HFF-Myc (cell line): Measurements from ENCODE around the gene BNC2.

ENCODE experiments used
- DNase-seq: peaks from one replicate; pipeline ENCODE4 v3.0.0-alpha.2; 2011; ENCODE audit warnings: low read depth; ENCODE audit errors: extremely low read depth
- H3K4me3 ChIP-seq: replicated peaks from 2 replicates; pipeline ENCODE4 v1.5.1; 2011; ENCODE audit warnings: low read depth, mild to moderate bottlenecking, control low read depth, low read length
- TF ChIP-seq, protein P1 (sequence below): IDR thresholded peaks from 2 replicates; pipeline ENCODE4 v1.5.1; 2012; ENCODE audit warnings: mild to moderate bottlenecking, low read depth, low read length, control low read depth; ENCODE audit errors: missing control alignments

Gene BNC2

GRCh38 chr9:16612627-16613026 lies 257.8 kb downstream of the BNC2 start:
- H3K4me3 ChIP-seq, result no peak overlapping the region
- no peak for DNase-seq
- TF ChIP-seq, protein P1, sequence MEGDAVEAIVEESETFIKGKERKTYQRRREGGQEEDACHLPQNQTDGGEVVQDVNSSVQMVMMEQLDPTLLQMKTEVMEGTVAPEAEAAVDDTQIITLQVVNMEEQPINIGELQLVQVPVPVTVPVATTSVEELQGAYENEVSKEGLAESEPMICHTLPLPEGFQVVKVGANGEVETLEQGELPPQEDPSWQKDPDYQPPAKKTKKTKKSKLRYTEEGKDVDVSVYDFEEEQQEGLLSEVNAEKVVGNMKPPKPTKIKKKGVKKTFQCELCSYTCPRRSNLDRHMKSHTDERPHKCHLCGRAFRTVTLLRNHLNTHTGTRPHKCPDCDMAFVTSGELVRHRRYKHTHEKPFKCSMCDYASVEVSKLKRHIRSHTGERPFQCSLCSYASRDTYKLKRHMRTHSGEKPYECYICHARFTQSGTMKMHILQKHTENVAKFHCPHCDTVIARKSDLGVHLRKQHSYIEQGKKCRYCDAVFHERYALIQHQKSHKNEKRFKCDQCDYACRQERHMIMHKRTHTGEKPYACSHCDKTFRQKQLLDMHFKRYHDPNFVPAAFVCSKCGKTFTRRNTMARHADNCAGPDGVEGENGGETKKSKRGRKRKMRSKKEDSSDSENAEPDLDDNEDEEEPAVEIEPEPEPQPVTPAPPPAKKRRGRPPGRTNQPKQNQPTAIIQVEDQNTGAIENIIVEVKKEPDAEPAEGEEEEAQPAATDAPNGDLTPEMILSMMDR, result no peak

DNA sequence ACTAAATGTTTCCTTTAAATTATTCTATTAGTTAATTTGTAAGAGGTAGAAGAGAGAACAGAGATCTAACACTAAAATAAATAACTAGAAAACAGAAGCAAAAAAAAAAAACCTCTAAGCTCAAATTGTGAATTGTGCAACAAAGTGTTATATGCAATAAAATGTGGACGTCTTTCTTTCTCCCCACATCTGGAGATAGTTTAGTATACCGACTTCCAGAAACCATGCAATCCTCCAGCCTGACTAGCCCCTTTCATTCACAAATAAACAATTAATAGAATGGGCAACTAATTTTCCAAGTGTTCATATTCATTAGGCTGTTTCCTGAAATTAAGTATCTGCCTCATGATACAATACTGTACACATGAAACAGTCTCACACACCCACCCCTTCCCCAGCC lies 258.5 kb downstream of the BNC2 start:
- H3K4me3 ChIP-seq, result no peak overlapping the region
- TF ChIP-seq, protein P1, result no peak
- DNase-seq, result no peak

- no peak for DNase-seq
- H3K4me3 ChIP-seq, result no peak overlapping the region
- TF ChIP-seq, protein P1, result no peak
Observed at GRCh38 chr9:16611001-16611400, 259.5 kb downstream of the BNC2 start.

DNA sequence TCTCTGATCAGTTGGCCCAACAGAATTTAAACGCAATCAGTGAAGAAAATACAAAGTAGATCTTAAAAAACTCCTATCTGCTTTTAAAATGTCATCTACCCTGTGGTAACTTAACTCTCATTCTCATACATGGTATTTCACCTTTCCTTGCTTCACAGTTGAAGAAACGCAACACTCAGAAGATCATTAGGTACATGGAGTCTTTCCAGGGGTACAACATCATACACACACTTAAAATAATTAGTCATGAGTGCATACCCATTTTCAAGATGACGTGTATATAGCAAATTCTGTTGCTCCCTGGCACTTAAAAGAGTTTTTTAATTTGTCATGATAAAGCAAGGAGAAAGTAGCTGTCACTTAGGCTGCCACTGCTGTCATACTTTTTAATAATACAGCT lies 259.9 kb downstream of the BNC2 start:
- TF ChIP-seq, protein P1, result no peak
- DNase-seq, result no peak
- H3K4me3 ChIP-seq, result no peak overlapping the region

- TF ChIP-seq, protein P1, result no peak
- no peak overlapping the region for H3K4me3 ChIP-seq
- no peak for DNase-seq
Observed at GRCh38 chr9:16608906-16609305, 261.6 kb downstream of the BNC2 start.

- TF ChIP-seq, protein P1, result no peak
Observed at GRCh38 chr9:16602494-16602893, 268.0 kb downstream of the BNC2 start.

GRCh38 chr9:16601991-16602390 lies 268.5 kb downstream of the BNC2 start:
- DNase-seq, result no peak
- H3K4me3 ChIP-seq, result no peak overlapping the region
- TF ChIP-seq, protein P1, result no peak

More at GRCh38 chr9:16602494-16602893, 268.0 kb downstream of the BNC2 start:
- H3K4me3 ChIP-seq, result no peak overlapping the region
- no peak for DNase-seq
